Transverse colon (tissue), 4 donors: ENCODE measurements around the gene SMIM10L2A. TPM values are rescaled to one million over a fixed set of nuclear protein-coding genes. Genes with fewer than 3 reads are reported as not detected.

Source experiments
- DNase-seq: peaks from one replicate; pipeline ENCODE4 v3.0.0-alpha.2; 2019
- H3K27ac ChIP-seq, 4 donors: fragments of 200-600 bp; sonication (generic); 2 replicates each; pipeline ENCODE4 v1.5.1; 2016 to 2018; ENCODE audit warnings: inconsistent platforms in 4 of 4
- H3K27me3 ChIP-seq: fragments of 200-600 bp; sonication (generic); 2 replicates; pipeline ENCODE4 v1.5.1; 2017; ENCODE audit warnings: inconsistent platforms
- H3K36me3 ChIP-seq, 4 donors: fragments of 200-600 bp; sonication (generic); 2 replicates each; pipeline ENCODE4 v1.5.1; 2017 to 2019; ENCODE audit warnings: inconsistent platforms in 4 of 4
- H3K4me1 ChIP-seq, 4 donors: fragments of 200-600 bp; sonication (generic); 2 replicates each; pipeline ENCODE4 v1.5.1; 2017 to 2020; ENCODE audit warnings: inconsistent platforms in 4 of 4
- H3K4me3 ChIP-seq, 4 donors: fragments of 200-600 bp; sonication (generic); 1 replicate in 1 of 4; 2 replicates in 3 of 4; pipeline versions ENCODE4 v1.5.1 to v1.6.1; 2017 to 2019; ENCODE audit warnings: inconsistent platforms in 4 of 4
- H3K9me3 ChIP-seq, 2 donors: fragments of 200-600 bp; sonication (generic); 2 replicates each; pipeline ENCODE4 v1.5.1; 2017 to 2019; ENCODE audit warnings: inconsistent platforms in 2 of 2
- CTCF ChIP-seq, 5 experiments: fragments of 200-600 bp in 3 of 5; fragments of 450-650 bp in 2 of 5; sonication (generic) in 3 of 5; IDR thresholded peaks; 1 replicate in 2 of 5; 2 replicates in 3 of 5; pipeline ENCODE4 v1.5.1; 2016 to 2017; ENCODE audit warnings: antibody characterized with exemption in 5 of 5, inconsistent platforms in 3 of 5, mild to moderate bottlenecking in 2 of 5, moderate library complexity in 1 of 5
- EP300 ChIP-seq: sonication (generic); formaldehyde crosslinking; IDR thresholded peaks from one replicate; pipeline ENCODE4 v1.6.1; 2017; ENCODE audit warnings: antibody characterized with exemption, low read depth
- POLR2A ChIP-seq: fragments of 450-650 bp; IDR thresholded peaks from one replicate; pipeline ENCODE4 v1.6.1; 2016; ENCODE audit warnings: antibody characterized with exemption, mild to moderate bottlenecking, moderate library complexity
- POLR2AphosphoS5 ChIP-seq, 3 donors: sonication (generic); formaldehyde crosslinking; IDR thresholded peaks; one replicate each; pipeline ENCODE4 v1.6.1; 2016; ENCODE audit warnings: antibody characterized with exemption in 3 of 3
- WGBS, 2 donors: methylation state at CpG; one replicate each; pipeline ENCODE4 v1.1.5; 2018; ENCODE audit warnings: low coverage in 1 of 2; 5-methylcytosine and 5-hydroxymethylcytosine counted together
- in situ Hi-C, 4 donors: fragments of 200-750 bp; cut with MboI; loops; one replicate each; pipeline versions ENCODE4 v1.15.0 to v1.15.1; 2017; ENCODE audit warnings: low sequenced_read_pairs in 3 of 4, low pct_ligation_motif_present in 1 of 4, low pct_unique_long_range_greater_than_20kb in 1 of 4
- intact Hi-C: fragments of 100-400 bp; cut with DNase I; formaldehyde crosslinking; loops from one replicate; pipeline ENCODE4 v1.15.1; 2023; ENCODE audit warnings: low total_unique reads
- total RNA-seq, 4 donors: library from RNA; depleted of rRNA; stranded (reverse); fragments of >200 nt; gene quantifications; one replicate each; pipeline ENCODE4 v1.1.0, GENCODE V29; 2016

The SMIM10L2A gene
- total RNA-seq, 4 donors from 2014 or later: 0.32 to 0.41 TPM; not detected in 2

- H3K4me1 ChIP-seq: no peaks in the 10 kb centered on the region
These were observed 7.7 kb downstream of the SMIM10L2A start for GRCh38 chrX:135429429-135429828.

GRCh38 chrX:135431886-135432285 is 10.1 kb downstream of the SMIM10L2A start:
- no peak for TF ChIP-seq CTCF (IDR thresholded peaks at IDR 0.05)
- TF ChIP-seq POLR2AphosphoS5 (IDR thresholded peaks at IDR 0.05): no peak
- TF ChIP-seq EP300: no peak
- TF ChIP-seq POLR2A: no peak
- no peaks in the 10 kb centered on the region for H3K27me3 ChIP-seq
- H3K36me3 ChIP-seq: no peaks in the 10 kb centered on the region
- no peak overlapping the region for H3K27ac ChIP-seq
- in situ Hi-C loops: no loop called here
- intact Hi-C loops: no loop called here
- DNase-seq: no peak
- no peaks in the 10 kb centered on the region for H3K9me3 ChIP-seq
- H3K4me1 ChIP-seq: no peaks in the 10 kb centered on the region
- H3K4me3 ChIP-seq: no peak overlapping the region

More at GRCh38 chrX:135429429-135429828, 7.7 kb downstream of the SMIM10L2A start:
- Histone ChIP-seq H3K36me3 (no peaks in the 10 kb centered on the region), H3K27me3 (no peaks in the 10 kb centered on the region), H3K27ac (no peak overlapping the region), H3K9me3 (no peaks in the 10 kb centered on the region), H3K4me3 (no peak overlapping the region)
- intact Hi-C loops (no loop called here), in situ Hi-C loops (no loop called here)
- TF ChIP-seq POLR2AphosphoS5 (IDR thresholded peaks at IDR 0.05) (no peak), EP300 (no peak), CTCF (IDR thresholded peaks at IDR 0.05) (no peak), POLR2A (no peak)
- WGBS, 2 donors: 67% methylated on average over 1 of the region's 1 CpG; no CpG with 5 or more reads in 1 of the 2 donors
- no peak for DNase-seq

DNA sequence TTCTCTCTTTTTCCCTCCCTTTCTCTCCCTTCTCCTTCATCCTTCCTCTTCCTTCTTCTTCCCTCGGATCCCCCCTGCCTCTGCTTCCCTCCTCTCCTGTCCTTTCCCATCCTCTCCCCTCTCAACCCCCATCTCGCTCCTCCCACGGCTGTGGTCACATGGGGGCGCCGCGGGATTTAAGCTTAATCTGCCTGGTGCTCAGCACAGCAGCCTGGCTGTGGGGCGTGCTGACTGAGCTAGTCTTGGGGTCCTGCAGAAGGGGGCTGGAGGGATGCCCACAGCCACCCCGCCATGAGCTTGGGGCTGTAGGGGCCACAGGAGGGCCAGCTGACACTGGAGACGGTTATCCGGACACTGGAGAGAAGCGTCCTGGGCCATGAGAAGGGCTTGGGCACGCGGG is 10.7 kb downstream of the SMIM10L2A start:
- DNase-seq: no peak
- H3K4me3 ChIP-seq: no peak overlapping the region
- no peaks in the 10 kb centered on the region for H3K4me1 ChIP-seq
- TF ChIP-seq CTCF (IDR thresholded peaks at IDR 0.05) (no peak), POLR2AphosphoS5 (IDR thresholded peaks at IDR 0.05) (no peak), POLR2A (no peak), EP300 (no peak)
- no peaks in the 10 kb centered on the region for H3K27me3 ChIP-seq
- 81% methylated on average over 13 of the region's 13 CpGs; no CpG with 5 or more reads in 1 of the 2 donors for WGBS, 2 donors
- intact Hi-C loops (no loop called here), in situ Hi-C loops (no loop called here)
- H3K36me3 ChIP-seq: no peaks in the 10 kb centered on the region
- H3K27ac ChIP-seq: no peak overlapping the region
- H3K9me3 ChIP-seq: no peaks in the 10 kb centered on the region

DNA sequence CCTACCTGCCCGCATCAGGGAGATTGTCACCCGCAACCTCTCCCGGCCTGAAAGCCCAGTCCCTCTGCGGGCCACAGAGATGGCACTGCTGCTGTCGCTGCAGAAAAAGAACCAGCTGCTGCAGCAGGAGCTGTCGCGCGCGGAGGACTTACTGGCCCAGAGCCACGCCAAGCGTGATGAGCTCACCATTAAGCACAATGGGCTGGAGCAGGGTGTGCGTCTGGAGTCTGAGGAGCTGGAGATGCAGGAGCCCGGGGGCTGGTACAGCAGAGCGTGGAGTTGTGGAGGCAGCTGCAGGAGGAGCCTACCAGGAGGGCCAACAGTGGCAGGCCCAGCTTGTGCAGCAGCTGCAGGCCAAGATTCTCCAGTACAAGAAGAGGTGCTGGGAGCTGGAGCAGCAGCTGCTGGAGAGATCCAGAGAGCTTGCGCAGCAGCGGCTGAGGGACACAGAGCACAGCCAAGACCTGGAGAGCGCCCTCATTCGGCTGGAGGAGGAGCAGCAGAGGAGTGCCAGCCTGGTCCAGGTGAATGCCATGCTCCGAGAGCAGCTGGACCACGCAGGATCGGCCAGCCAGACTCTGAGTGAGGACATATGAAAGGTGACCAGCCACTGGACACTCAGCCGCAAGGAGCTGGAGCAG is 11.3 kb downstream of the SMIM10L2A start:
- H3K4me3 ChIP-seq: no peak overlapping the region
- in situ Hi-C loops (no loop called here), intact Hi-C loops (no loop called here)
- H3K36me3 ChIP-seq: no peaks in the 10 kb centered on the region
- H3K9me3 ChIP-seq: no peaks in the 10 kb centered on the region
- H3K27ac ChIP-seq: no peak overlapping the region
- TF ChIP-seq EP300 (no peak), POLR2AphosphoS5 (IDR thresholded peaks at IDR 0.05) (no peak), POLR2A (no peak), CTCF (IDR thresholded peaks at IDR 0.05) (no peak)
- DNase-seq: no peak
- 92% methylated on average over 21 of the region's 22 CpGs; no CpG with 5 or more reads in 1 of the 2 donors for WGBS, 2 donors
- no peaks in the 10 kb centered on the region for H3K4me1 ChIP-seq
- no peaks in the 10 kb centered on the region for H3K27me3 ChIP-seq
